Fibroblast of skin of left quadriceps (primary cell): ENCODE results near the gene TRUB2.

Experiments
- DNase-seq, 2 experiments: peaks; one replicate each; pipeline ENCODE4 v3.0.0-alpha.2; 2013; ENCODE audit warnings: low read depth in 2 of 2

Gene TRUB2

GRCh38 chr9:128322404-128323211, at the start of gene TRUB2, which contains the start of gene COQ4:
Gene TRUB2, minus strand, starts transcription at chr9:128322447. Its CDS starts 39 bp downstream, at chr9:128322408.
Gene COQ4, plus strand, starts transcription at chr9:128322839. Its CDS starts 20 bp downstream, at chr9:128322859.
- peak; percentile 88 to 89 for DNase-seq

- DNase-seq = no peak
These were observed 49.4 kb upstream of the TRUB2 start for GRCh38 chr9:128371630-128372117.

- DNase-seq = peak; percentile 91
These were observed 48.7 kb upstream of the TRUB2 start, which contains the start of gene URM1 for GRCh38 chr9:128370752-128371629. Gene URM1, plus strand, starts transcription at chr9:128371374. Its CDS starts 7 bp downstream, at chr9:128371381.

- no peak for DNase-seq
These were observed 48.1 kb upstream of the TRUB2 start for GRCh38 chr9:128370367-128370751.

- no peak for DNase-seq
These were observed 46.9 kb upstream of the TRUB2 start for GRCh38 chr9:128369024-128369706.

- DNase-seq = no peak
These were observed 43.3 kb upstream of the TRUB2 start for GRCh38 chr9:128365525-128365924.

GRCh38 chr9:128362774-128363173, 40.5 kb upstream of the TRUB2 start:
- no peak for DNase-seq

GRCh38 chr9:128361986-128362646, 39.9 kb upstream of the TRUB2 start:
- peak; percentile 69 to 70 for DNase-seq

- no peak for DNase-seq
These were observed 39.2 kb upstream of the TRUB2 start for GRCh38 chr9:128361296-128361985.

GRCh38 chr9:128360826-128361225, 38.6 kb upstream of the TRUB2 start:
- no peak for DNase-seq

- DNase-seq = no peak
These were observed 36.6 kb upstream of the TRUB2 start for GRCh38 chr9:128358861-128359260.

- DNase-seq = no peak
These were observed 35.8 kb upstream of the TRUB2 start for GRCh38 chr9:128358090-128358489.

- no peak for DNase-seq
These were observed 33.2 kb upstream of the TRUB2 start for GRCh38 chr9:128355451-128355850.

- DNase-seq = no peak
These were observed 27.5 kb upstream of the TRUB2 start for GRCh38 chr9:128349772-128350171.

- no peak for DNase-seq
These were observed 26.9 kb upstream of the TRUB2 start for GRCh38 chr9:128349125-128349524.

- DNase-seq = no peak
These were observed 22.8 kb upstream of the TRUB2 start for GRCh38 chr9:128344931-128345605.

- no peak for DNase-seq
These were observed 21.6 kb upstream of the TRUB2 start for GRCh38 chr9:128343855-128344254.

GRCh38 chr9:128342971-128343680, 20.9 kb upstream of the TRUB2 start:
- no peak for DNase-seq

GRCh38 chr9:128341435-128341849, 19.2 kb upstream of the TRUB2 start:
- no peak for DNase-seq
